Bronchial epithelial cell (primary cell): ENCODE results near the gene KDM4B. TPM values are rescaled to one million over a fixed set of nuclear protein-coding genes. Genes with fewer than 3 reads are reported as not detected.

Experiments used
- DNase-seq: peaks from one replicate; pipeline ENCODE4 v3.0.0-alpha.2; 2010; ENCODE audit warnings: low read depth
- FAIRE-seq: peaks from 2 replicates; lab custom pipeline; 2011; peaks lifted over from hg19 to GRCh38; lab: Jason Lieb, UNC
- H3K27me3 ChIP-seq: 2 replicates; pipeline ENCODE4 v1.5.1; 2011; ENCODE audit warnings: low read length; ENCODE audit not compliant: control insufficient read depth, insufficient read depth
- H3K36me3 ChIP-seq: 2 replicates; pipeline ENCODE4 v1.5.1; 2011; ENCODE audit warnings: low read length; ENCODE audit not compliant: control insufficient read depth, insufficient read depth
- H3K4me3 ChIP-seq: 2 replicates; pipeline ENCODE4 v1.5.1; 2011; ENCODE audit warnings: mild to moderate bottlenecking, low read depth, low read length, control low read depth
- total RNA-seq: library from RNA; depleted of rRNA; stranded (reverse); fragments of >200 nt; gene quantifications from 2 replicates; pipeline ENCODE4 v1.2.1, GENCODE V29; 2014
- TF ChIP-seq, protein P1 (sequence below): IDR thresholded peaks from 2 replicates; pipeline ENCODE4 v1.5.1; 2011; ENCODE audit warnings: mild to moderate bottlenecking, moderate library complexity, low read length, control low read depth, inconsistent platforms; ENCODE audit not compliant: insufficient read depth, severe bottlenecking

Gene KDM4B
- total RNA-seq, 1 donor from 2014 or later: 12.6 TPM

DNA sequence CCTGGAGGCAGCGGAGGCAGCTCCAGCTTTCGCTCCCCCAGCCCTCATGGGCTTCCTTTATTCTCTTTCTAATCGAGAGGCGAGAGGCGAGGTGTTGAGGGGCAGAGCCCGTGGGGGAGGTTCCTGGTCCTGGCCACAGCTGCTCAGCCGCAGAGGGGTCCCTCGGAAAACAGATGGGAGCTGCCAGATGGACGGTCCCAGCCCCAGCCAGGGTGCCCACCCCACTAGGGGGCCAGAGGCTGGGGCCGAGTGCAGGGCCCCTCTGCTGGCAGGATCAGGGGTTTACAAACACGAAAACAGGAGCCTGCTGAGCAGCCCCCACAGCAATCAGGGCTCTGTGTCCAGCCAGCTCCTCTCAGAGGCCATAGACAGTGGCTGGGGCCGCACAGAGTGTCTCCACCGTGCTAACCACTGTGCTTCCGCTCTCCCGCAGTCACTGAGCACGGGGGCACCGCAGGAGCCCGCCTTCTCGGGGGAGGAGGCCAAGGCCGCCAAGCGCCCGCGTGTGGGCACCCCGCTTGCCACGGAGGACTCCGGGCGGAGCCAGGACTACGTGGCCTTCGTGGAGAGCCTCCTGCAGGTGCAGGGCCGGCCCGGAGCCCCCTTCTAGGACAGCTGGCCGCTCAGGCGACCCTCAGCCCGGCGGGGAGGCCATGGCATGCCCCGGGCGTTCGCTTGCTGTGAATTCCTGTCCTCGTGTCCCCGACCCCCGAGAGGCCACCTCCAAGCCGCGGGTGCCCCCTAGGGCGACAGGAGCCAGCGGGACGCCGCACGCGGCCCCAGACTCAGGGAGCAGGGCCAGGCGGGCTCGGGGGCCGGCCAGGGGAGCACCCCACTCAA lies 182.2 kb downstream of the KDM4B start:
- DNase-seq (no peak), FAIRE-seq (no peak)
- Histone ChIP-seq H3K4me3 (no peak overlapping the region), H3K36me3 (peaks cover 12% of the 10 kb centered on the region), H3K27me3 (no peaks in the 10 kb centered on the region)
- TF ChIP-seq, protein P1, sequence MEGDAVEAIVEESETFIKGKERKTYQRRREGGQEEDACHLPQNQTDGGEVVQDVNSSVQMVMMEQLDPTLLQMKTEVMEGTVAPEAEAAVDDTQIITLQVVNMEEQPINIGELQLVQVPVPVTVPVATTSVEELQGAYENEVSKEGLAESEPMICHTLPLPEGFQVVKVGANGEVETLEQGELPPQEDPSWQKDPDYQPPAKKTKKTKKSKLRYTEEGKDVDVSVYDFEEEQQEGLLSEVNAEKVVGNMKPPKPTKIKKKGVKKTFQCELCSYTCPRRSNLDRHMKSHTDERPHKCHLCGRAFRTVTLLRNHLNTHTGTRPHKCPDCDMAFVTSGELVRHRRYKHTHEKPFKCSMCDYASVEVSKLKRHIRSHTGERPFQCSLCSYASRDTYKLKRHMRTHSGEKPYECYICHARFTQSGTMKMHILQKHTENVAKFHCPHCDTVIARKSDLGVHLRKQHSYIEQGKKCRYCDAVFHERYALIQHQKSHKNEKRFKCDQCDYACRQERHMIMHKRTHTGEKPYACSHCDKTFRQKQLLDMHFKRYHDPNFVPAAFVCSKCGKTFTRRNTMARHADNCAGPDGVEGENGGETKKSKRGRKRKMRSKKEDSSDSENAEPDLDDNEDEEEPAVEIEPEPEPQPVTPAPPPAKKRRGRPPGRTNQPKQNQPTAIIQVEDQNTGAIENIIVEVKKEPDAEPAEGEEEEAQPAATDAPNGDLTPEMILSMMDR: no peak

DNA sequence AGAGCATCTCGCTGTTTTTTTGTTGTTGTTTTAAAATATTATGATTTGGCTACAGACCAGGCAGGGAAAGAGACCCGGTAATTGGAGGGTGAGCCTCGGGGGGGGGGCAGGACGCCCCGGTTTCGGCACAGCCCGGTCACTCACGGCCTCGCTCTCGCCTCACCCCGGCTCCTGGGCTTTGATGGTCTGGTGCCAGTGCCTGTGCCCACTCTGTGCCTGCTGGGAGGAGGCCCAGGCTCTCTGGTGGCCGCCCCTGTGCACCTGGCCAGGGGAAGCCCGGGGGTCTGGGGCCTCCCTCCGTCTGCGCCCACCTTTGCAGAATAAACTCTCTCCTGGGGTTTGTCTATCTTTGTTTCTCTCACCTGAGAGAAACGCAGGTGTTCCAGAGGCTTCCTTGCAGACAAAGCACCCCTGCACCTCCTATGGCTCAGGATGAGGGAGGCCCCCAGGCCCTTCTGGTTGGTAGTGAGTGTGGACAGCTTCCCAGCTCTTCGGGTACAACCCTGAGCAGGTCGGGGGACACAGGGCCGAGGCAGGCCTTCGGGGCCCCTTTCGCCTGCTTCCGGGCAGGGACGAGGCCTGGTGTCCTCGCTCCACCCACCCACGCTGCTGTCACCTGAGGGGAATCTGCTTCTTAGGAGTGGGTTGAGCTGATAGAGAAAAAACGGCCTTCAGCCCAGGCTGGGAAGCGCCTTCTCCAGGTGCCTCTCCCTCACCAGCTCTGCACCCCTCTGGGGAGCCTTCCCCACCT lies 183.3 kb downstream of the KDM4B start:
- H3K36me3 ChIP-seq: peaks cover 7% of the 10 kb centered on the region
- no peak for FAIRE-seq
- TF ChIP-seq, protein P1: no peak

DNA sequence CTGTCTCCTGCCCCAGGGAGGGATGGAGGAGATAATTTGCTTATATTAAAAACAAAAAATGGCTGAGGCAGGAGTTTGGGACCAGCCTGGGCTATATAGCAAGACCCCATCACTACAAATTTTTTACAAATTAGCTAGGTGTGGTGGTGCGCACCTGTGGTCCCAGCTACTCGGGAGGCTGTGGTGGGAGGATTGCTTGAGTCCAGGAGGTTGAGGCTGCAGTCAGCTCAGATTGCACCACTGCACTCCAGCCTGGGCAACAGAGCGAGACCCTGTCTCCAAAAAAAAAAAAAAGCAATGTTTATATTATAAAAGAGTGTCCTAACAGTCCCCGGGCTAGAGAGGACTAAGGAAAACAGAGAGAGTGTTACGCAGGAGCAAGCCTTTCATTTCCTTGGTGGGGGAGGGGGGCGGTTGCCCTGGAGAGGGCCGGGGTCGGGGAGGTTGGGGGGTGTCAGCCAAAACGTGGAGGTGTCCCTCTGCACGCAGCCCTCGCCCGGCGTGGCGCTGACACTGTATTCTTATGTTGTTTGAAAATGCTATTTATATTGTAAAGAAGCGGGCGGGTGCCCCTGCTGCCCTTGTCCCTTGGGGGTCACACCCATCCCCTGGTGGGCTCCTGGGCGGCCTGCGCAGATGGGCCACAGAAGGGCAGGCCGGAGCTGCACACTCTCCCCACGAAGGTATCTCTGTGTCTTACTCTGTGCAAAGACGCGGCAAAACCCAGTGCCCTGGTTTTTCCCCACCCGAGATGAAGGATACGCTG lies 184.0 kb downstream of the KDM4B start:
- Histone ChIP-seq H3K36me3 (peaks cover 7% of the 10 kb centered on the region), H3K27me3 (no peaks in the 10 kb centered on the region), H3K4me3 (no peak overlapping the region)
- TF ChIP-seq, protein P1: no peak
- DNase-seq (no peak), FAIRE-seq (no peak)

More for the DNA sequence above, 183.3 kb downstream of the KDM4B start:
- DNase-seq: no peak
- H3K27me3 ChIP-seq: no peaks in the 10 kb centered on the region
- H3K4me3 ChIP-seq: no peak overlapping the region

DNA sequence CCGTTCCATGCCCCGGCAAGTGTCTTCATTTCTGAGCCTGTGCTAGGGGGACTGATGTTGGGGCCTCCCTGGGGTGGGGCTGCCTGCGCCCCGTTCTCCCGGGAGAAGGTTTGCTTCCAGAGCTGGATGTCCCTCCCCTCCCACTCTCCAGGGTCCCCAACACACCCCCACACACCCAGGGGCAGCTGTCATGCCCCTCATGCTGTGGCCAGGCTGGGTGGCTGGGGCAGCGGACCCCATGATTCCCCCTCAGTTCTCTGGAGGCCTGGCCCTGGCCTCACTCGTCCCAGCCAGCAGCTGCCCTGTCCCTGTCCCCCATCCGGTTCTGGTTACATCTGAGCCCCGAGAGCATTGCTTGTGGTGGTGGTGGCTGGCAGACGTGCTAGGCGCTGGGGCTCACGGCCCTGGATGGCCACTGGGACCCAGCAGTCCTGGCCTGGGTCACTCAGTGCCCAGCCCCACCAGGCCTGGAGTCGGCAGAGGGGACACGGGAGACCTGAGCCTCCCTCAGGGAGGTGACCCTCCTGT lies 184.8 kb downstream of the KDM4B start:
- TF ChIP-seq, protein P1: no peak
- DNase-seq (no peak), FAIRE-seq (no peak)
- Histone ChIP-seq H3K4me3 (no peak overlapping the region), H3K27me3 (no peaks in the 10 kb centered on the region), H3K36me3 (peaks cover 7% of the 10 kb centered on the region)

DNA sequence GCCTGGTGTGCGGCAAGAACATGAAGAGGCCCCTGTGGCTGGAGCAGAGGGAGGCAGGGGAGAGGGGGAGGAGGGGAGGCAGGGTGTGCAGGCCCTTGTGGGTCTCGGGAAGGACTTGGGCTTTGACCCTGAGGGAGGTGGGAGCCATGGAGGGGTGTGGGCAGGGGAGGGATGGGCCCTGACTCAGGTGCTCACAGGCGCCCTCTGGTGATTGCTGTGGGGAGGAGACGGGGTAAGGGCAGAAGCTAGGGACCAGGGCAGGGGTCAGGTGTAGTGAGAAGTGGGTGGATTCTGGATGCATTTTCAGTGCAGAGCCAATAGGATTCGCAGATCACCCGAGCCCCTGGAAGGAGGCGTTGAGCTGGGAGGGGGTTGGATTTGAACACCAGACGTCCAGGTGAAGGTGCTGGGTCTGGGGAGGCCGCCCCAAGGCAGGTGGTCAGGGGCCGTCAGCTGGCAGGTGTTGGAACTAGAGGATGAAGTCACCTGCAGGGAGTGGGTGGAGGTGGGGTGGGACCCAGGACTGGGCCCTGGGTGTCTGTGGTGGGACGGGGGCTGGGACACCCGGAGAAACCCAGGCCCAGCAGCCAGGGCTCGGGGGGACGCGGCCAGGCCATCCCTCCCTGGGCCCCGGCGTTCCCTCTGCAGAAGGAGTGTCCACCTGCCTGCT lies 185.4 kb downstream of the KDM4B start:
- peaks cover 7% of the 10 kb centered on the region for H3K36me3 ChIP-seq
- DNase-seq: no peak

More for the DNA sequence above, 185.4 kb downstream of the KDM4B start:
- no peaks in the 10 kb centered on the region for H3K27me3 ChIP-seq
- H3K4me3 ChIP-seq: no peak overlapping the region
- TF ChIP-seq, protein P1: peak; percentile 58
- FAIRE-seq: no peak
